GM03348 (cell line): ENCODE measurements around the gene GRID2IP.
A peak's percentile ranks its signal among the peaks of the same experiment; 100 is the strongest.
"Not testable (repeated sequence)": the region's sequence is repeated elsewhere in the genome, so short reads cannot be mapped to it uniquely, and the experiment has no call there.

Experiments
- DNase-seq: peaks from one replicate; pipeline ENCODE4 v3.0.0; 2012; ENCODE audit warnings: low spot score

GRID2IP gene

DNA sequence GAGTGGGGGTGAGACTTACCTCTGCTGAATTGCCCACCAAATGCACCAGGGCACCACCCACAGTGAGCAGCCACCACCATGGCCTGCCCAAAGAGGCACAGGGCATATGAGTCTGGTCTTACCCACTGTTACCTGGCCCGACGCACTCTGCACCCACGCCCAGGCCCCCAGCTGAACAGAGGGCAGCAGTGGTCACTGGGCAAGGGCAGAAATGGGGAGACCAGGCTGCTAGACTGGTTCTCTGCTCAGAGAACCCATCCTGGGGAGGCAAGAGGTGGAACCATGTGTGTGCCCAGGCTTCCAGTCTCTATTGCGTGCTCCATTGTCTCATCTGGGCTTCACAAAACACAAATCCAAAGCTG is 64.1 kb downstream of the GRID2IP start:
- no peak for DNase-seq

DNA sequence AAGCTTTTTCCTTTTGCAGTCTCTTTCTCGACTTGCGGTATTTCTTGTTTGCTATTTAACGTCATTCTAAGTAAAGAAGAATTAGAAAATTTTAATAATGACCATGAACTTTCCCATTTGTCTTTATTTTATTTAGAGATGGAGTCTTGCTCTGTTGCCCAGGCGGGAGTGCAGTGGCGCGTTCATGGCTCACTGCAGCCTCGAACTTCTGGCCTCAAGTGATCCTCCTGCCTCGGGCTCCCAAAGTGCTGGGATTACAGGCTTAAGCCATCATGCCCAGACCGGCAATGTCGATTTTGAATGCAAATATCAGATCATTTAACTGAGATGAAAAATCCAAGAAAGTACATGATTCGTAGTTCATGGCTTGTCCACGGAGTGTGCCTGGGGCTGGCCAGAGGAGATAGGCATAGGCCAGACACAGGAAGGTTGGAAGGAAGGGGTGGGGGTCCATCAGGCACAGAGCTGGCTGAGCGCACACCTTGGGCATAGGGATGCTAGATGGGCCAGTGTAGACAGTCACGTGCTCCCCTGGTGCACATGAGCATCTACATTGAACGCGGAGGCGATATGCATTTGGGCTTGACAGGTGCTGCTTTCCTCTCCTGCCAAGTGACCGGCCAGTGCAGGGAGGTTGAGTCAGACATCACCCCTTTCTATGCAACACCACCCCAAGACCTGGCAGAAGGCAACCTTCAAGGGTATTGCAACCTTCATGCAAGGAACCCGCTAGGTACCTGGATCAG is 64.7 kb downstream of the GRID2IP start:
- no peak for DNase-seq

DNA sequence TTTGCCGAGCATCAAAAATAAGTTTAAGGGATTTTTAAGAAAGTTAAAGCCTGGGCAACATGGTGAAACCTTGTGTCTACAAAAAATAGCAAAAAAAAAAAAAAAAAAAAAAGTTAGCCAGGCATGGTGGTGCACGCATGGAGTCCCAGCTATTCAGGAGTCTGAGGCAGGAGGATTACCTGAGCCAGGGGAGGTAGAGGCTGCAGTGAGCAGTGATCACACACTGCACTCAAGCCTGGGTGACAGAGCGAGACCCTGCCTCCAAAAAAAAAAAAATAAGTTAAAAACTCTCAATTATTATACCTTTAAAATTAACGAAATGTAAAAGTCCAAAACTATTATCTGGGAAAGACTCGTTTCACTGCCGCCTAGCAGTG is 68.5 kb downstream of the GRID2IP start:
- no peak for DNase-seq

DNA sequence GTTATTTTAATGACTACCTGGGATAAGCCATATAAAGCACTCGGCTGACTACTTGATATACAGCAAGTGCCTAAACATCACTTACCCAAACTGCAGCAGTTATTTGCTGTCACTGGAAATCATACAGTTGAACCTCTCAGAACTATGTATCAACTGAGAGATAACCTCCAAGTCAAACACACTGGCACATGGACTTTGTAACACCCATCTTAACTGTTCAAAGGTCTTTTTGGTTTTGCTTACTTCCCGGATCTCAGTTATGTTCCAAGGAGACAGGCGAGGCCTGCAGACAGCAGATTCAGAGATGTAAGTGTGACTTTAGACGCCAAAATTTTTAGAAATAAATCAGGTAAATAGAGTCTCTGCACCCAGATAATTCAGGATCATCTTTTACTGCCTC is 69.0 kb downstream of the GRID2IP start:
- no peak for DNase-seq

DNA sequence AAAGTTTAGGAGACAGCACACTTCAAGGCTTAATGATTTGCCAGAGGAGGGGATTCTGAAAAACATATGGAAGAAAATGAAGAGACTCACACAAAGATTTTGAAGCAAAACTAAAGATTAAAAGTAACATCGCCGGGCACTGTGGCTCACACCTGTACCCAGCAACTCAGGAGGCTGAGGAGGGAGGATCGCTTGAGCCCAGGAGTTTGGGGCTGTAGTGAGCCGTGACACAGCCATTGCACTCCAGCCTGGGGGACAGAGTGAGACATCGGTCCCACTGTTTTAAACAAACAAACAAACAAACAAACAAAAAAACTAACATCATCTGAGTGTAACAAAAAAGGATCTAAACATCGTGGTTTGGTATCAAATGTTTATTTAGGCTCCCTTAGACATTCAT is 69.8 kb downstream of the GRID2IP start:
- DNase-seq = no peak

DNA sequence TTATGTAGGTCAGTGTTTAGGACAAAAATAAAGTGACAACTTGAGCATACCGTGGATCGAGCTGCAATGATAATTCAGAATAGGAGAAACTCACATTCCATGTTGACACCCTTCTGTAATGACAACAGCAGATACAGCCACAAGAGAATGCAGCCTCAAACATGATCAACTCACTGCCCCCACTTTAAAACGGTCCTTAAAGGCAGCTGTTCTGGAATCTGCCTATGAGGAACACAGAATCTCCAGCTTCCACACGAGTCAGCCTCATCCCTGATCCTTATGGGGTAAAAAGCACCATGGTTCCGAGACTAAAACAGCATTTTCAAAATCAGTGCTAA is 71.0 kb downstream of the GRID2IP start:
- DNase-seq = peak; percentile 29

DNA sequence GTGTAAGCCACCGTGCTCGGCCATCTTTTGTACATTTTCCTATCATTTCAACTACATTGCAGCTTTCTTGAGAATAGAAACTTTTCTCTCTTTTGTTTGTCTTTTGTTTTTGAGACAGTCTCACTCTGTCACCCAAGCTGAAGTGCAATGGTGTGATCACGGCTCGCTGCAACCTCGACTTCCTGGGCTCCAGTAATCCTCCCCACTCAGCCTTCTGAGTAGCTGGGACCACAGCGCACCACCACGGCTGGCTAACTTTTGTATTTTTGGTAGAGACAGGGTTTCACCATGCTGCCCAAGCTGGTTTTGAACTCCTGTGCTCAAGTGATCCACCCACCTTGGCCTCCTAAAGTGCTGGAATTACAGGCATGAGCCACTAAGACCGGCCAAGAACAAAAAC is 72.2 kb downstream of the GRID2IP start:
- DNase-seq = no peak

DNA sequence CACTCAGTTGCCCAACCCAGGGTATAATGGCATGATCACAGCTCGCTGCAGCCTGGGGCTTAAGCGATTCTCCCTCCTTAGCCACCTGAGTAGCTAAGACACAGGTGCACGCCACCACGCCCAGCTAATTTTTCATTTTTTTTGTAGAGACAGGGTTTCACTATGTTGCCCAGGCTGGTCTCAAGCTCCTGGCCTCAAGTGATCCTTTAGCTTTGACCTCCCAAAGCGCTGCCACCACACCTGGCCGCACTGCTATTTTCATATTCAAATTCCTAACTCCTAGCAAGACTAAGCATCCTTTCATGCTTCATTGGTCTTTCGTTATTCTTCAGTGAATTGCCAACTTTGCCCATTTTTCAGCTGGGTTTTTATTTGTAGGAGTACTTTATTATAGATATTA is 73.1 kb downstream of the GRID2IP start:
- DNase-seq = no peak

DNA sequence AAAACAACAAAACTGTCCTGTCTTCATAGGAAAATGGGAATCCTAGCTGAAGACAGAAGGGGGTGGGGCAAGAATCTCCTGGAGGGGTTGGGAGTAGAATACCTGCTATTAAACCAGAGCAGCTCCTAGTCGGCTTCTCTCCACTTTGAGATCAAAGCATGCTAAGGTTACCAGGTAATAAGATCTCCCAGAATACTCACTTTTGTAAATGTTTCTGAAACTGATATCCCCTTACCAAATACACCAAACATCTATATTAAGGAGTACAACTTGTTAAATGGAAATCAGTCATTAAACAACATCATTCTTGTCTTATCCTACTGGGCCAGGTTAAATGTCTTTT is 74.0 kb downstream of the GRID2IP start:
- DNase-seq = no peak

DNA sequence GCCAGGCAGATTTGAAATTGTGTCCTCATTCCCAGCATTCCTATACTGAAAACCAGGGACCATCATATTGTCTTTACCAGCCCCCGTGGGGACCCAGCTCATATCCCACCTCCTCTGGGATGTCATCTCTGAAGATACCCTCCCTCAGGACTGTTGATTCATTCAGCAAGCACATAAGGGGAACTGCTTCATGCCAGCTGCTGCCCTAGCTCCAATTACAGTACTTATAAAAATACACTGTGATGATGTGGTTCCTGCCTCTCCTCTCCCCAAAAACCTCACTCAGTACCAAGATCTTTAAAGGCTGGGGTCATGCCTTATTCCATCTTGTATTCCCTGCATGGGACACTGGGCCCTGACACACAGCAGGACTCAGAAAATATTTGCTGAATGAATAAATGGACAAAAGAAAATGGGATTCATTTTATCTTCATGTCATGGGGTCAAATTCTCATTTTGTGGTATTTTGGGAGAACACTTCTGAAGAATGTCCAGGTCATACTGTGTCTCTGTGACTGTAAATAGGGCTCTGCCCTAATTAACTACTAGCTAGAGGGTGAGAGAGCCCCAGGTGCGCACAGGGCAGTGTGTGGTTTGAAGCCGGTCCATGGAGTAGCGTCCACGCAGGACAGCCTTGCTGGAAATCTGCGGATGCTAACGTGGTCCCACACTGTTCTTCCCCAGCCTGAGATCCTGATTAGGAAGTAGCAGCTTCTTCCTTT is 74.5 kb downstream of the GRID2IP start:
- DNase-seq = no peak

DNA sequence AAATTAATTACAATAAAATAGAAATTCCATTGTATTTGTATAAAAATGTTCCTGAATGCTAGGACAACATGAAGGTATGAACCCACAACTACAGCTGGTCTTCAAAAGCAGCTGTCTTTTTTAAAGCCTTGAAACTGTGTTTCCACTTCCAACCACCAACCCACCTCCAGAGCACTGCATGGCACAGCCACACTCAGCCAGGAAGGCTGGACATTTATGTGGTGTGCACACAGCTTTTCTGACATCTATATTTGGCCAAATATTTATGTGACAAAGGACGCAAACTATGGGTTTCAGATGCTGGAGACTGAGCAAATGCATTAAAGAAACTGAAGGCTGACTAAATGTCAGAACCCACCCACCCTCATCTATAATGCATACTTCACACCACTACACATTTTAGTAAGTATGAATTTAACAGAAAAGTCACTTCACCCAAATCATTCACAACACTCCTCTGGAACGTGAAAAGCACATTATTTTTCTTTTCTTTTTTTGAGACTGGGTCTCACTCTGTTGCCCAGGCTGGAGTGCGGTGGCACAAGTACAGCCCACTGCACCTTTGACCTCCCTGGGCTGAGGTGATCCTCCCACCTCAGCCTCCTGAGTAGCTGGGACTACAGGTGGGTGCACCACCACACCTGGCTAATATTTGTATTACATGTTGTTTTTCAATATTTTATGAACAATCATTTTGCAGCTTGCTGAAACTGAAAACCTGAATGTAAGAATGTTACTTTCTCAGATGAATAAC is 75.7 kb downstream of the GRID2IP start:
- no peak for DNase-seq

DNA sequence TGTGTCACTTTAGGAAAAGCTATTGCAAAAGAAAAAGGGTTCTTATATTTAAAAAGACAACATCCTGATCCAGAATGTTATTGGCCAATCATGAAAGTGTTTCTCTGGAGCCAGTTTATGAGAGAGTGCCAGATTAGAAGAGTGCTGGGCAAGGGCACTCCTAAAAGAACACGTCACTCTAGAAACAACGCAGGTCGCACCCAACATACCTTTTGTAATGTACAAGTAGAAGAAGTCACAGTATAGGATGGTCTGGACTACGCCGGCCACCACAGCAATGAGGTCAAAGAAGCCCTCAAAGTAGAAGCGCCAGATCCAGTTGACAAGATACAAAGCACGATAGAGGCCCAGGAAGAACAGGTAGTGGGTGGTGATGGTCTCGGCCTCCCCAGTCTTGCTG is 85.4 kb downstream of the GRID2IP start:
- no peak for DNase-seq

DNA sequence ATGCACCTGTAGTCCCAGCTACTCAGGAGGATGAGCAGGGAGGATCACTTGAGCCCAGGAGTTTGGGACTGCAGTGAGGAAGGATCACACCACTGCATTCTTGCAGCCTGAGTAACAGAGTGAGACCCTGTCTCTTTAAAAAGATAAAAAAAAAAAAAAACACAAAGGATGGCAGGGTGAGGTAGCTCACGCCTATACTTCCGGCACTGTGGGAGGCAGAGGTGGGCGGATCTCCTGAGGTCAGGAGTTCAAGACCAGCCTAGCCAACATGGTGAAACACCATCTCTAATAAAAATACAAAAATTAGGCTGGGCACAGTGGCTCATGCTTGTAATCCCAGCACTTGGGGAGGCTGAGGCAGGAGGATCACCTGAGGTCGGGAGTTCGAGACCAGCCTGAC is 87.7 kb downstream of the GRID2IP start:
- DNase-seq = not testable (repeated sequence)

DNA sequence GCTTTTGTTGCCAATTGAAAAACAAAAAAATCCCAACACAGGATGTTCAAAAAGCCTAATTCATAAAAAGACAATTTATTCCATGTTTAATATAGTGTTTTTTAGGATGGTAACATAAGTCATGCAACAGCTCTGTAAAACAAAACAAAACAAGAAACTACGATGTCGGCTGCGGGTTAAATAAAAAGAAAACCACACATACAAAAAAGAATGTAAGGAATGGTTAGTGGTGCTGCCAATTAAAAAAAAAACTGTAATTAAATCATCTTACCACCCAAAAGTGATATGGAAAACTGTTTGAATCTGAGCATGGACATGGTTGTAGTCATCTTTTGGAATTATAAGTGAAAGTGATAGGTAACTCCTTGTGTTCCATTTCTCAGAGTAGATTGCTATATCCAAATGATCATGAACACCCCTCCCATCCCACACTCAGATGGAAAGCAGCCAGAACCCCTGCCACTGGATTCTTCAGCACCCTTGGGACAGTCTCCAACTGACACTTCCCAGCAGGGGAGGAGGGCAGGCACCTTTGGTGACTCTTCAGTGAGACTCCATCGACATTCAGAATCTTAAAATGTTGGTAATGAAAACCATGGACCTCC is 89.2 kb downstream of the GRID2IP start:
- DNase-seq = no peak

DNA sequence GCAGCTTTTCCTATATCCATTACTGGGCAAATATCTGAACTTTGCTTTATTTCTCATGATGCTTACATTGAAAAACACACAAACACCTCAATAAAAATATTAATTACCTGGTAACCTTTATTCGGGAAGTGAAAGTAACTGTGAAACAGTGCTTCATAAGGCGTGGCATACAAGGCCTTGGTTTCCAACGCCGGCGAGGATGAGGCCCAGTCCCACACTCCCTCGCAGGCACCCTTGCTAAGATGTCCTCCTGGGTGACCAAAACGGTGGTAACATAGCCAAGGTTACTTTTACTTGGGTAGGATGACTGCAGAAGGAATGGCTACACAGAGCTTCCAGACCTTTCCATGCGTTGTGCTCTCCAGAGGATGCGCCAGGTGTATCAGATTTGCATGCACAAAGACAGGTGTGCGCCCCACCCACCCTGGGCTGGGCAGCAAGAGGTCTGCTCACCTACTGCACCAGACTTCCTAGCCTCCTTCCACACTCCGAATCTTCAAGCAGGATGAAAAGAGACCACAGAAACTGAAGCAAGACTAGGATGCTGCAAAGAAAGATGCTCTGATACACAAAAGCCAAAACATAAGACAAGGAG is 90.2 kb downstream of the GRID2IP start:
- DNase-seq = no peak

DNA sequence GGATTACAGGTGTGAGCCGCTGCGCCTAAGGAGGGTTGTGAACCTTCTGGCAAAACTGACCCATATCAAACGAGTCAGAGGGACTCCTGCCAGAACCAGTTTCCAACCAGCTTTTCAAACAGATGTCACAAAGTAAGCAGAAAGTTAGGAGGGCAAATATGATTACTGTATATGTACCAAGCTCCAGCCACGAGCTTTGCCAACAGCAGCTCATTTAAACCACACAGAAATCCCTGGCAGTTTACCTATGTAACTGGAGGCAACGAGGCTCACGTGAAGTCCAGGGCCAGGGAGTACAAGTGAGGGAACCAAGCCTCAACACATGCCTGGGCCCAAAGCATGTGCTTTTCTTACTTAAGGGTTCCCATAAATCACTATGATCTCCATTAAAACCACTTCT is 91.0 kb downstream of the GRID2IP start:
- no peak for DNase-seq

DNA sequence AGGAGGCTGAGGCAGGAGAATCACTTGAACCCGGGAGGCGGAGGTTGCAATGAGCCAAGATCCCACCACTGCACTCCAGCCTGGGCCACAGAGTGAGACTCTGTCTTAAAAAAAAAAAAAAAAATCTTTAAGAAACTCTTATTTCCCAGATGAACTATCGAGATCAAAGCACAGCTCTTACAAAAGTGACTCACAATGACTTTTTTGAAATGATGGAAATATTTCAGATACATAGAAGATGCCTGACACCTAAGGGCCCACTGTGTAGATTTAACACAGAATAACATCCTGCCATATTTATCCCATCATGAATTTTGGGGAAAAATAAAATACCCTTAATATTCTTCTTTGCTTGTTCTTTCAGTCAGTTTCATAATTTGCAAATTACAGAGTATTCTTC is 92.6 kb downstream of the GRID2IP start:
- DNase-seq = not testable (repeated sequence)

DNA sequence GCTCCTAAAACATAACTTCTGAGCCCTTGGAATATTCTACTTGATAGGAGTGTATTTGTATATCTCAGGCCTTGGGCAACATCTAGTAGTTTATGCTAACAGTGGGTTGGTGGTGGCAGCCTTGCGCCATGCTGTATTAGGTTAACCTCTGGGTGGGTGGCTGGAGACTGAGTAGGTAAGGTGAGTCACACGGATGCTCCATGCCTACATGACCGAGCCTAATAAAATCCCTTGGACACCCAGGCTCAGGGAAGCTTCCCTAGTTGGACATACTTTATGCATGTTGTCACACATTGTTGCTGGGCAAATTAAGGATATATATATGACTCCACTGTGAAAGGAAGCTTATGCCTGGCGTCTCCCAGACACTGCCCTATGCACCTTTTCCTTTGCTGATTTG is 97.5 kb downstream of the GRID2IP start:
- DNase-seq = peak; percentile 68

DNA sequence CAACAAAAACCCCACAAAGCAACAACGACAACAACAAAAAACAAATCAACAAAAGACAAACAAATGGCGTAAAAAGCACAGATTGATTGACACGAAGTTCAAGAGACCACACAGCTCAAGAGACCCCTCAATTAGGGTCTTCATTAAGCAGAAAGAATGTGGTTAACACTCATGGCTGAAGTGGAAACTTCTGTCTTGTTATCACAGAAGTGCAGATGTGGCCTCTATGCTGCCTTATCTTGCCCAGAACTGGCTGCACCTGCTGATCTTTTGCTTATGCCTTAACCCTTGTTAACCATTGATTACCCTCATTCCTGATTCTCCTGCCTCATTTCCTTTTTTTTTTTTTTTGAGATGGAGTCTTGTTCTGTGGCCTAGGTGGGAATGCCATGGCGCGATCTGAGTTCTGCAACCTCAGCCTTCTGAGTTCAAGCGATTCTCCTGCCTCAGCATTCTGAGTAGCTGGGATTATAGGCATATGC is 100.0 kb downstream of the GRID2IP start:
- DNase-seq = no peak

DNA sequence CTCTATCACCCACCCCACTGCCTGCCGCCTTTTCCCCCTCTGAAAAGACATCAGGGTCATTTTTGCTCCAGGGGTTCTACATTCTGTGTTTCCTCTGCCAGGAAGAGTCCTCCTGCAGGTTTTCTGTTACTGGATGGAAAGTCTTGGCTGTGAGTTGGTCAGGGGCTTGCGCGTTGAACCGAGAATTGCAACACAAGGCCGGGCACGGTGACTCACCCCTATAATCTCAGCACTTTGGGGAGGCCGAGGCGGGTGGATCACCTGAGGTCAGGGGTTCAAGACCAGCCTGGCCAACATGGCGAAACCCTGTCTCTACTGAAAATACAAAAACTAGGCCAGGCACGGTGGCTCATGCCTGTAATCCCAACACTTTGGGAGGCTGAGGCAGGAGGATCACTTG is 100.7 kb downstream of the GRID2IP start:
- DNase-seq = not testable (repeated sequence)

DNA sequence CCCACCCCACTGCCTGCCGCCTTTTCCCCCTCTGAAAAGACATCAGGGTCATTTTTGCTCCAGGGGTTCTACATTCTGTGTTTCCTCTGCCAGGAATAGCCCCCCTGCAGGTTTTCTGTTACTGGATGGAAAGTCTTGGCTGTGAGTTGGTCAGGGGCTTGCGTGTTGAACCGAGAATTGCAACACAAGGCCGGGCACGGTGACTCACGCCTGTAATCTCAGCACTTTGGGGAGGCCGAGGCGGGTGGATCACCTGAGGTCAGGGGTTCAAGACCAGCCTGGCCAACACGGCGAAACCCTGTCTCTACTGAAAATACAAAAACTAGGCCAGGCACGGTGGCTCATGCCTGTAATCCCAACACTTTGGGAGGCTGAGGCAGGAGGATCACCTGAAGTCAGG is 101.4 kb downstream of the GRID2IP start:
- not testable (repeated sequence) for DNase-seq

DNA sequence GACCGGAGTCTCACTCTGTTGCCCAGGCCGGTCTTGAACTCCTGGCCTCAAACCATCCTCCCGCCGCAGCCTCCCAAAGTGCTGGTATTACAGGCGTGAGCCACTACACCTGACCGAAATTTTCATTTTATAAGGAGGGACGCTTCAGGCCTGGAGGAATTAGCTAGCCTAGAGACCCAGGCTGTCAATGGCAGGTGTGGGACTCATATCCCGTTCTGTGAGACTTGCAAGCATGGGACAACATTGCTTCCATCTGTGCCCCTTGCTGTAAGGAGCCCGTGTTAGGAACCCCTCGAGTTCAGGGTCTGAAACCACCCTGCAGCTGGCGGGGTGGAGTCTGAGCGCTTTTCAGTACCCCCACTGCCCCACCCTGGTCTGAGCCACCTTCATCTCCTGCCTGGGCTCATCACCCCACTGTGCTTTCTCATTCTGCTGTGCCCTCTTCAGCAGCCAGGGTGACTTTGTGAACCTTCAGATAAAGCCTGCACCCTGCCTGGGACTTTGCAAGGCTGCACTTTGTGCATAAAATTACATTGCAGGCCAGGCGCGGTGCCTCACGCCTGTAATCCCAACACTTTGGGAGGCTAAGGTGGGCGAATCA is 102.2 kb downstream of the GRID2IP start:
- no peak for DNase-seq
